Ishikawa (cell line): Measurements from ENCODE around the gene ZBTB8B.

ENCODE experiments used
- EGR1 ChIP-seq: IDR thresholded peaks from 2 replicates; pipeline ENCODE4 v1.6.1; 2012
- EP300 ChIP-seq: IDR thresholded peaks from 2 replicates; pipeline ENCODE4 v1.6.1; 2012; ENCODE audit warnings: borderline replicate concordance
- FOXM1 ChIP-seq: IDR thresholded peaks from 2 replicates; pipeline ENCODE4 v1.6.1; 2012; ENCODE audit warnings: low read depth, borderline replicate concordance
- NFIC ChIP-seq: IDR thresholded peaks from 2 replicates; pipeline ENCODE4 v1.6.1; 2012
- RAD21 ChIP-seq: IDR thresholded peaks from 2 replicates; pipeline ENCODE4 v1.6.1; 2012; ENCODE audit warnings: low read depth
- REST ChIP-seq: IDR thresholded peaks from 2 replicates; pipeline ENCODE4 v1.6.1; 2012; ENCODE audit warnings: low read depth, mild to moderate bottlenecking
- TAF1 ChIP-seq: IDR thresholded peaks from 2 replicates; pipeline ENCODE4 v1.6.1; 2012; ENCODE audit warnings: low read depth, mild to moderate bottlenecking
- TCF12 ChIP-seq: IDR thresholded peaks from 2 replicates; pipeline ENCODE4 v1.6.1; 2012; ENCODE audit warnings: low read depth
- TEAD4 ChIP-seq: IDR thresholded peaks from 2 replicates; pipeline ENCODE4 v1.6.1; 2012
- USF1 ChIP-seq: IDR thresholded peaks from 2 replicates; pipeline ENCODE4 v1.6.1; 2012
- YY1 ChIP-seq: IDR thresholded peaks from 2 replicates; pipeline ENCODE4 v1.6.1; 2012; ENCODE audit warnings: low read depth
- ZBTB7A ChIP-seq: IDR thresholded peaks from 2 replicates; pipeline ENCODE4 v1.6.1; 2012; ENCODE audit warnings: low read depth
- TF ChIP-seq, protein P1 (sequence below): IDR thresholded peaks from 2 replicates; pipeline ENCODE4 v1.6.1; 2012

DNA sequence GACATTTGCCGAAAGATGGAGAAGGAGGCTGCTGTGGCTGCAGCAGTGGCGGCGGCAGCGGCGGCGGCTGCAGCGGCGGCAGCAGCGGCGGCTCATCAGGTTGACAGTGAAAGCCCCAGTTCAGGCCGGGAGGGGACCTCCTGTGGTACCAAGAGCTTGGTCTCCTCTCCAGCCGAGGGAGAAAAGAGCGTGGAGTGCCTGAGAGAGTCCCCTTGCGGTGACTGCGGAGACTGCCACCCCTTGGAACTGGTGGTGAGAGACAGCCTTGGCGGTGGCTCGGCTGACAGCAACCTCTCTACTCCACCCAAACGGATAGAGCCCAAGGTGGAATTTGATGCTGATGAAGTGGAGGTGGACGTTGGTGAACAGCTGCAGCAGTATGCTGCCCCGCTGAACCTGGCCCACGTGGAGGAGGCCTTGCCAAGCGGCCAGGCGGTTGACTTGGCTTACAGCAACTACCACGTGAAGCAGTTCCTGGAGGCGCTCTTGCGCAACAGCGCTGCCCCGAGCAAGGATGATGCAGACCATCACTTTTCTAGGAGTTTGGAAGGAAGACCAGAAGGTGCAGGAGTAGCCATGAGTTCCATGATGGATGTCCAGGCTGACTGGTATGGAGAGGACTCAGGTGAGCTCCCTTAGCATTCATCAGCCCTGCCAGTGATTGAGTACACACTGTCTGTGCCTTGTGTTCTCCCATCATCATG lies 6.3 kb downstream of the ZBTB8B start:
- TF ChIP-seq TAF1 (no peak), TEAD4 (no peak), RAD21 (no peak), TCF12 (no peak), REST (no peak), FOXM1 (no peak), USF1 (no peak), EP300 (no peak), YY1 (no peak), NFIC (no peak), EGR1 (no peak), ZBTB7A (no peak)
- TF ChIP-seq, protein P1, sequence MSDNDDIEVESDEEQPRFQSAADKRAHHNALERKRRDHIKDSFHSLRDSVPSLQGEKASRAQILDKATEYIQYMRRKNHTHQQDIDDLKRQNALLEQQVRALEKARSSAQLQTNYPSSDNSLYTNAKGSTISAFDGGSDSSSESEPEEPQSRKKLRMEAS = no peak
